Panc1 (cell line): ENCODE data around the gene CCBE1. TPM values are rescaled to one million over a fixed set of nuclear protein-coding genes. Genes with fewer than 3 reads are reported as not detected.

Experiments
- ATAC-seq: fragments of 200-7000 bp; cut with Tn5 transposase; 2 replicates; pipeline ENCODE4 v1.9.1; 2020; ENCODE audit warnings: mild to moderate bottlenecking, moderate library complexity
- BruUV-seq: library from RNA; stranded (reverse); fragments of 400-500 nt; replicated peaks from 2 replicates; lab custom pipeline; 2021; lab: Mats Ljungman, UMichigan
- CTCF ChIA-PET: fragments of 300-600 bp; sonication (Branson Sonifier 250); formaldehyde crosslinking; loops from one replicate; lab custom pipeline; 2022; ENCODE audit warnings: antibody characterized with exemption; lab: Charles Lee
- POLR2A ChIA-PET: fragments of 300-600 bp; sonication (Branson Sonifier 250); formaldehyde crosslinking; loops from one replicate; lab custom pipeline; 2022; ENCODE audit warnings: antibody characterized with exemption; lab: Charles Lee
- DNase-seq: peaks from one replicate; pipeline ENCODE4 v3.0.0-alpha.2; 2010; ENCODE audit warnings: low read depth, low spot score
- H3K27ac ChIP-seq: 2 replicates; pipeline ENCODE4 v1.5.1; 2011; ENCODE audit warnings: mild to moderate bottlenecking, low read length, inconsistent platforms
- H3K27me3 ChIP-seq: fragments of 200-500 bp; sonication (Bioruptor generic); 2 replicates; pipeline ENCODE4 v1.6.0; 2014; ENCODE audit warnings: low read length, inconsistent platforms; ENCODE audit not compliant: control insufficient read depth, insufficient read depth
- H3K36me3 ChIP-seq: fragments of 200-500 bp; sonication (Bioruptor generic); 2 replicates; pipeline ENCODE4 v1.5.1; 2014; ENCODE audit warnings: inconsistent platforms, mild to moderate bottlenecking, low read length, moderate library complexity; ENCODE audit not compliant: control insufficient read depth, insufficient read depth
- H3K4me1 ChIP-seq: 2 replicates; pipeline ENCODE4 v1.5.1; 2011; ENCODE audit warnings: inconsistent platforms, mild to moderate bottlenecking, low read length, moderate library complexity; ENCODE audit not compliant: control insufficient read depth, insufficient read depth
- H3K4me3 ChIP-seq, 2 experiments: 2 replicates each; pipeline ENCODE4 v1.5.1; 2011 to 2012; ENCODE audit warnings: low read depth in 2 of 2, low read length in 2 of 2, mild to moderate bottlenecking in 2 of 2, inconsistent platforms in 1 of 2, moderate library complexity in 1 of 2
- H3K9me3 ChIP-seq: fragments of 200-500 bp; sonication (Bioruptor generic); 2 replicates; pipeline ENCODE4 v1.5.1; 2014; ENCODE audit warnings: low read depth, mild to moderate bottlenecking, inconsistent platforms, low read length, moderate library complexity; ENCODE audit not compliant: control insufficient read depth, insufficient read depth
- POLR2AphosphoS5 ChIP-seq: IDR thresholded peaks from 2 replicates; pipeline ENCODE4 v1.6.1; 2012; ENCODE audit warnings: mild to moderate bottlenecking, low read depth, low read length, moderate library complexity
- SIN3A ChIP-seq: IDR thresholded peaks from 2 replicates; pipeline ENCODE4 v1.6.1; 2012; ENCODE audit warnings: low read depth, mild to moderate bottlenecking, low read length, moderate library complexity, borderline replicate concordance; ENCODE audit not compliant: insufficient read depth
- TCF7L2 ChIP-seq: IDR thresholded peaks from 2 replicates; pipeline ENCODE4 v1.6.1; 2011; ENCODE audit warnings: mild to moderate bottlenecking, low read depth, low read length, inconsistent platforms
- in situ Hi-C: cut with HindIII; loops from 2 replicates; pipeline ENCODE4 v1.10.0; 2016; ENCODE audit warnings: low sequenced_read_pairs, low pct_unique_long_range_greater_than_20kb
- intact Hi-C: fragments of 100-400 bp; cut with micrococcal nuclease; formaldehyde crosslinking; loops from one replicate; pipeline ENCODE4 v1.10.0; 2022; ENCODE audit not compliant: unreplicated experiment
- total RNA-seq: library from RNA; stranded (reverse); gene quantifications from one replicate; pipeline ENCODE4 v1.2.1, GENCODE V29; 2021; ENCODE audit not compliant: unreplicated experiment
- TF ChIP-seq, protein P1 (sequence below): fragments of 450-650 bp; IDR thresholded peaks from 2 replicates; pipeline ENCODE4 v1.5.1; 2017; ENCODE audit warnings: mild to moderate bottlenecking
- TF ChIP-seq, protein P2 (sequence below), 2 experiments: IDR thresholded peaks; 2 replicates each; pipeline ENCODE4 v1.6.1; 2011 to 2012; ENCODE audit warnings: low read depth in 2 of 2, control low read depth in 1 of 2, low read length in 1 of 2, mild to moderate bottlenecking in 1 of 2, moderate library complexity in 1 of 2; ENCODE audit not compliant: insufficient read depth in 1 of 2

The CCBE1 gene
- total RNA-seq, 1 experiment from 2014 or later: 0.13 TPM

DNA sequence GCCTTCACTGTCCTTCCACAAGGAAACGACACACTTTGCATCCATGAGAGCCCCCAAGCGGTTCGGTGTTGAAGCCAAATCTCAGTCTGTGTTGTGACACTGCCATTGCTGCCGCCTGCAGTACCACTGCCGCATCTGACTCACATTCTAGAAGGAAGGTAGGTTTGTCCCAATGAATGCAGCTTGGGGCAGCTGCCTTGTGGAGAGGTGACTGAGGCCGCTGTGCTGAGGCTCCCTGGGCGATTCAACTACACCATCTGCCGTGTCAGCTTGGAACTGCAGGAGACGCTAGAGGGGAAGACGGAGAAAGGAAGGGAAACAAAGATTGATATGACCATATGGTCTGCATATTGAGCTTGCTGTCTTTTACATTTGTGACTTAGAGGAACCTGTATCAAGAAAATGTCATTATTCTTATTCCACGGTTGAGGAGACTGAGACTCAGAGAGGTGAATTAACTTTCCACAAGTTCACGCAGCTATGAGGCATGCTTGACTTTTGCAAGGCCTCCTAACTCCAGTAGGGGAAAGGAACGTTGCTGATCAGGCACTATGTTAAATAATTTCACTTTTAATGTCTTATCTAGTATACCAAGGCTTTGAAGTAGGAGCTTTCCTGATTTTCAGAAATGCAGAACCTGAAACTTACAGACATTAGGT, 294.7 kb downstream of the CCBE1 start:
- TF ChIP-seq TCF7L2 (no peak), POLR2AphosphoS5 (no peak), SIN3A (no peak)
- TF ChIP-seq, protein P1, sequence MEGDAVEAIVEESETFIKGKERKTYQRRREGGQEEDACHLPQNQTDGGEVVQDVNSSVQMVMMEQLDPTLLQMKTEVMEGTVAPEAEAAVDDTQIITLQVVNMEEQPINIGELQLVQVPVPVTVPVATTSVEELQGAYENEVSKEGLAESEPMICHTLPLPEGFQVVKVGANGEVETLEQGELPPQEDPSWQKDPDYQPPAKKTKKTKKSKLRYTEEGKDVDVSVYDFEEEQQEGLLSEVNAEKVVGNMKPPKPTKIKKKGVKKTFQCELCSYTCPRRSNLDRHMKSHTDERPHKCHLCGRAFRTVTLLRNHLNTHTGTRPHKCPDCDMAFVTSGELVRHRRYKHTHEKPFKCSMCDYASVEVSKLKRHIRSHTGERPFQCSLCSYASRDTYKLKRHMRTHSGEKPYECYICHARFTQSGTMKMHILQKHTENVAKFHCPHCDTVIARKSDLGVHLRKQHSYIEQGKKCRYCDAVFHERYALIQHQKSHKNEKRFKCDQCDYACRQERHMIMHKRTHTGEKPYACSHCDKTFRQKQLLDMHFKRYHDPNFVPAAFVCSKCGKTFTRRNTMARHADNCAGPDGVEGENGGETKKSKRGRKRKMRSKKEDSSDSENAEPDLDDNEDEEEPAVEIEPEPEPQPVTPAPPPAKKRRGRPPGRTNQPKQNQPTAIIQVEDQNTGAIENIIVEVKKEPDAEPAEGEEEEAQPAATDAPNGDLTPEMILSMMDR: peak; percentile 84
- TF ChIP-seq, protein P2, sequence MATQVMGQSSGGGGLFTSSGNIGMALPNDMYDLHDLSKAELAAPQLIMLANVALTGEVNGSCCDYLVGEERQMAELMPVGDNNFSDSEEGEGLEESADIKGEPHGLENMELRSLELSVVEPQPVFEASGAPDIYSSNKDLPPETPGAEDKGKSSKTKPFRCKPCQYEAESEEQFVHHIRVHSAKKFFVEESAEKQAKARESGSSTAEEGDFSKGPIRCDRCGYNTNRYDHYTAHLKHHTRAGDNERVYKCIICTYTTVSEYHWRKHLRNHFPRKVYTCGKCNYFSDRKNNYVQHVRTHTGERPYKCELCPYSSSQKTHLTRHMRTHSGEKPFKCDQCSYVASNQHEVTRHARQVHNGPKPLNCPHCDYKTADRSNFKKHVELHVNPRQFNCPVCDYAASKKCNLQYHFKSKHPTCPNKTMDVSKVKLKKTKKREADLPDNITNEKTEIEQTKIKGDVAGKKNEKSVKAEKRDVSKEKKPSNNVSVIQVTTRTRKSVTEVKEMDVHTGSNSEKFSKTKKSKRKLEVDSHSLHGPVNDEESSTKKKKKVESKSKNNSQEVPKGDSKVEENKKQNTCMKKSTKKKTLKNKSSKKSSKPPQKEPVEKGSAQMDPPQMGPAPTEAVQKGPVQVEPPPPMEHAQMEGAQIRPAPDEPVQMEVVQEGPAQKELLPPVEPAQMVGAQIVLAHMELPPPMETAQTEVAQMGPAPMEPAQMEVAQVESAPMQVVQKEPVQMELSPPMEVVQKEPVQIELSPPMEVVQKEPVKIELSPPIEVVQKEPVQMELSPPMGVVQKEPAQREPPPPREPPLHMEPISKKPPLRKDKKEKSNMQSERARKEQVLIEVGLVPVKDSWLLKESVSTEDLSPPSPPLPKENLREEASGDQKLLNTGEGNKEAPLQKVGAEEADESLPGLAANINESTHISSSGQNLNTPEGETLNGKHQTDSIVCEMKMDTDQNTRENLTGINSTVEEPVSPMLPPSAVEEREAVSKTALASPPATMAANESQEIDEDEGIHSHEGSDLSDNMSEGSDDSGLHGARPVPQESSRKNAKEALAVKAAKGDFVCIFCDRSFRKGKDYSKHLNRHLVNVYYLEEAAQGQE (IDR thresholded peaks at IDR 0.05; ENCODE audit: insufficient read depth in 1 of 2, low read depth in 2 of 2, low read length in 1 of 2): no peak
- Histone ChIP-seq H3K27ac (no peak overlapping the region), H3K36me3 (no peaks in the 10 kb centered on the region), H3K27me3 (no peaks in the 10 kb centered on the region), H3K4me3 (no peak overlapping the region), H3K9me3 (no peaks in the 10 kb centered on the region), H3K4me1 (no peaks in the 10 kb centered on the region)
- POLR2A ChIA-PET: no interaction called here
- no TSS peak for BruUV-seq
- ATAC-seq (peak; percentile 100), DNase-seq (peak; percentile 71)
- in situ Hi-C loops: no loop called here
- intact Hi-C loops: loop anchor here (5.0 kb wide), 2 partner anchors 95 to 155 kb away; no protein-coding TSS in a partner anchor
- CTCF ChIA-PET: interaction anchor here (0.6 to 2.4 kb wide), 8 partner anchors 94 to 713 kb away, joined by 4 to 44 read pairs (median 4); no protein-coding TSS in a partner anchor

DNA sequence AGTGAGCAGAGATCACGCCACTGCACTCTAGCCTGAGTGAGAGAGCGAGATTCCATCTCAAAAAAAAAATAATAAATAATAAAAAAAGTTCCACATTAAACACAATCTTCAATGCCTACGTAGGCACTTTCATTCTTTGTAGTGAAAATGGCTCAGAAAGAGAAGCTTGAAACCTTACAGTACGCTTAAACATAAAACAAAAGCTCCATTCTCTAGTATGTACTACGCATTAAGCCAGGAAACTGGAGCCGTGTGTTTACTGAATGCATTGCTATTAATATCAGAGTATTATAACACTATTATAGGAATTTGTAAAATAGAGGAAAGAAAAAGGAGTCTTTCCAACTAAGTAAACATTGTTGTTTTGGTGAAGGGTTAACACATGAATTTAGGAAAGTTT, 296.8 kb downstream of the CCBE1 start:
- CTCF ChIA-PET: no interaction called here
- intact Hi-C loops (loop anchor here (5.0 kb wide), 2 partner anchors 93 to 153 kb away; no protein-coding TSS in a partner anchor), in situ Hi-C loops (no loop called here)
- DNase-seq (no peak), ATAC-seq (no peak)
- TF ChIP-seq, protein P1: no peak
- no peak for TF ChIP-seq SIN3A
- no peak for TF ChIP-seq TCF7L2
- no peak for TF ChIP-seq POLR2AphosphoS5
- TF ChIP-seq, protein P2 (IDR thresholded peaks at IDR 0.05; ENCODE audit: insufficient read depth in 1 of 2, low read depth in 2 of 2, low read length in 1 of 2): no peak
- H3K36me3 ChIP-seq: no peaks in the 10 kb centered on the region
- no peaks in the 10 kb centered on the region for H3K27me3 ChIP-seq
- H3K9me3 ChIP-seq: no peaks in the 10 kb centered on the region
- no peaks in the 10 kb centered on the region for H3K4me1 ChIP-seq
- no TSS peak for BruUV-seq
- no peak overlapping the region for H3K4me3 ChIP-seq
- POLR2A ChIA-PET: no interaction called here
- H3K27ac ChIP-seq: no peak overlapping the region
